ENCODE measurements around the gene DES. TPM values are rescaled to one million over a fixed set of nuclear protein-coding genes. Genes with fewer than 3 reads are reported as not detected.

The DES gene
- total RNA-seq, 1 experiment from 2014 or later: 4.2 TPM

- peaks cover 9 to 18% of the 10 kb centered on the region in 2 experiments; a peak in 3 of 4 replicates for H3K4me1 ChIP-seq (ENCODE audit: control insufficient read depth in 1 of 2, insufficient read depth in 2 of 2, low read length in 2 of 2)
- no peak for DNase-seq (ENCODE audit: low read depth, low spot score)
- ChIA-PET CTCF (interaction anchor here (0.8 to 2.9 kb wide), 12 partner anchors 9 to 359 kb away, joined by 3 to 32 read pairs (median 5); no protein-coding TSS in a partner anchor), POLR2A (interaction anchor here (1.5 kb wide), 1 partner anchor 141 kb away, joined by 4 read pairs; no protein-coding TSS in a partner anchor), RAD21 (ENCODE audit: low non-redundant PET in 1 of 2, low total read pairs in 2 of 2, uncharacterized antibody in 2 of 2, unreplicated experiment in 2 of 2) (interaction anchor here in 1 of 2 experiments (1.0 kb wide), 1 partner anchor 141 kb away, joined by 3 read pairs; no protein-coding TSS in a partner anchor)
- no peaks in the 10 kb centered on the region for H3K27me3 ChIP-seq (ENCODE audit: insufficient read depth, low read length)
- H3K9me3 ChIP-seq (ENCODE audit: control insufficient read depth in 1 of 2, insufficient read depth in 1 of 2, low read depth in 1 of 2, low read length in 2 of 2): no peaks in the 10 kb centered on the region
- peaks cover 12% of the 10 kb centered on the region; the same call in 1 of the 2 replicates for H3K79me2 ChIP-seq (ENCODE audit: insufficient read depth, low read length)
- peak overlapping the region; percentile 63 for H3K27ac ChIP-seq (ENCODE audit: low read depth, low read length)
- BruUV-seq (replicated peaks): TSS peak; percentile 92
- H3K9me2 ChIP-seq (ENCODE audit: insufficient read depth): no peaks in the 10 kb centered on the region
- ATAC-seq: no peak
- peak overlapping the region; percentile 44 for H3K9ac ChIP-seq (ENCODE audit: low read length)
- H3K4me3 ChIP-seq (replicated peaks in 1 of 2; ENCODE audit: low read depth in 1 of 2, low read length in 2 of 2): peak overlapping the region; percentile 31 to 49
- H3K36me3 ChIP-seq (ENCODE audit: control insufficient read depth in 1 of 2, insufficient read depth in 2 of 2, low read length in 2 of 2): peaks cover 3 to 22% of the 10 kb centered on the region in 2 experiments; a peak in 3 of 4 replicates
- peak overlapping the region; percentile 81 for H2AFZ ChIP-seq (ENCODE audit: low read depth, low read length, poor library complexity, severe bottlenecking)
- TF ChIP-seq ATF3 (IDR thresholded peaks at IDR 0.05) (no peak), ZFX (IDR thresholded peaks at IDR 0.05) (no peak), POLR2A (IDR thresholded peaks at IDR 0.05; ENCODE audit: borderline replicate concordance, extremely low read depth, insufficient read depth, insufficient read length) (no peak), EZH2phosphoT487 (IDR thresholded peaks at IDR 0.05; ENCODE audit: borderline replicate concordance) (no peak), CEBPB (IDR thresholded peaks at IDR 0.05; ENCODE audit: low read depth) (no peak), TCF7L2 (IDR thresholded peaks at IDR 0.05; ENCODE audit: borderline replicate concordance, extremely low read depth, insufficient read depth, insufficient read length) (no peak), SP1 (IDR thresholded peaks at IDR 0.05; ENCODE audit: low read depth) (no peak), RAD21 (IDR thresholded peaks at IDR 0.05; ENCODE audit: low read depth) (no peak), JUND (IDR thresholded peaks at IDR 0.05) (no peak), ZNF274 (IDR thresholded peaks at IDR 0.05; ENCODE audit: low read depth, low read length) (no peak), POLR2AphosphoS5 (IDR thresholded peaks at IDR 0.05; ENCODE audit: low read depth, low read length) (no peak), FOSL1 (IDR thresholded peaks at IDR 0.05; ENCODE audit: low read depth) (no peak), EZH2 (IDR thresholded peaks at IDR 0.05) (no peak), SIN3A (IDR thresholded peaks at IDR 0.05; ENCODE audit: low read depth) (no peak)
- intact Hi-C loops (cut with micrococcal nuclease): loop anchor here (2.0 to 5.0 kb wide), 3 partner anchors 44 to 298 kb away; partner anchors contain the start of genes CNPPD1 and RETREG2
- H3K4me2 ChIP-seq (ENCODE audit: low read length): peak overlapping the region; percentile 66
- no peaks in the 10 kb centered on the region for H4K20me1 ChIP-seq (ENCODE audit: insufficient read depth)
These were observed 29.3 kb upstream of the DES start for GRCh38 chr2:219388907-219389156.

Data from HCT116 (cell line).